Inflammatory macrophage treated with lipopolysaccharide for 4 hours (primary cell): ENCODE data around the gene COL5A3.
"Not testable (repeated sequence)": the region's sequence is repeated elsewhere in the genome, so short reads cannot be mapped to it uniquely, and the experiment has no call there.

Experiments used
- DNase-seq: peaks from one replicate; pipeline ENCODE4 v3.0.0-alpha.2; 2020

The COL5A3 gene

GRCh38 chr19:9969688-9969975, 40.7 kb downstream of the COL5A3 start:
- DNase-seq = no peak

GRCh38 chr19:9968820-9969687, 41.2 kb downstream of the COL5A3 start:
- no peak for DNase-seq

- DNase-seq = no peak
Measured at GRCh38 chr19:9967326-9967725, 43.0 kb downstream of the COL5A3 start.

- DNase-seq = no peak
Measured at GRCh38 chr19:9966448-9966847, 43.9 kb downstream of the COL5A3 start.

- no peak for DNase-seq
Measured at GRCh38 chr19:9966024-9966423, 44.3 kb downstream of the COL5A3 start.

GRCh38 chr19:9962623-9963290, 47.5 kb downstream of the COL5A3 start:
- DNase-seq = no peak

GRCh38 chr19:9961103-9961502, 49.2 kb downstream of the COL5A3 start:
- DNase-seq = no peak

- DNase-seq = no peak
Measured at GRCh38 chr19:9958379-9958821, 51.9 kb downstream of the COL5A3 start.

- DNase-seq = no peak
Measured at GRCh38 chr19:9956956-9957355, 53.3 kb downstream of the COL5A3 start.

- no peak for DNase-seq
Measured at GRCh38 chr19:9953802-9954542, 56.3 kb downstream of the COL5A3 start.

- DNase-seq = no peak
Measured at GRCh38 chr19:9952276-9952675, 58.0 kb downstream of the COL5A3 start.

- no peak for DNase-seq
Measured at GRCh38 chr19:9947441-9947840, 62.9 kb downstream of the COL5A3 start.

GRCh38 chr19:9946528-9947125, 63.7 kb downstream of the COL5A3 start:
- not testable (repeated sequence) for DNase-seq

- no peak for DNase-seq
Measured at GRCh38 chr19:9945319-9945966, 64.9 kb downstream of the COL5A3 start.

- DNase-seq = no peak
Measured at GRCh38 chr19:9943744-9944143, 66.6 kb downstream of the COL5A3 start.

GRCh38 chr19:9941671-9942070, 68.6 kb downstream of the COL5A3 start:
- DNase-seq = no peak

- no peak for DNase-seq
Measured at GRCh38 chr19:9941231-9941630, 69.1 kb downstream of the COL5A3 start.

GRCh38 chr19:9940778-9941177, 69.5 kb downstream of the COL5A3 start:
- DNase-seq = no peak

- no peak for DNase-seq
Measured at GRCh38 chr19:9939301-9939913, 70.9 kb downstream of the COL5A3 start.

- DNase-seq = no peak
Measured at GRCh38 chr19:9937001-9937411, 73.3 kb downstream of the COL5A3 start.

- no peak for DNase-seq
Measured at GRCh38 chr19:9936326-9937000, 73.8 kb downstream of the COL5A3 start, which contains the start of gene OLFM2. TSS of gene OLFM2 (minus strand) at chr19:9936515. CDS start at chr19:9936366, 149 bp downstream.
